H9 (cell line): ENCODE data around the gene FPR1. TPM values are rescaled to one million over a fixed set of nuclear protein-coding genes. Genes with fewer than 3 reads are reported as not detected.

Experiments
- DNase-seq: peaks from one replicate; pipeline ENCODE4 v3.0.0-alpha.2; 2017
- H2AFZ ChIP-seq: one replicate; pipeline ENCODE4 v1.6.1; 2013; ENCODE audit warnings: mild to moderate bottlenecking, low read length, control low read depth, moderate library complexity
- H2AK5ac ChIP-seq: 2 replicates; pipeline ENCODE4 v1.6.1; 2013; ENCODE audit warnings: low read length, control low read depth, mixed read lengths; ENCODE audit not compliant: insufficient read length
- H2BK120ac ChIP-seq: one replicate; pipeline ENCODE4 v1.6.1; 2013; ENCODE audit warnings: low read depth, mild to moderate bottlenecking, low read length, control low read depth, inconsistent platforms; ENCODE audit not compliant: poor library complexity, severe bottlenecking
- H2BK12ac ChIP-seq: 2 replicates; pipeline ENCODE4 v1.6.1; 2013; ENCODE audit warnings: low read length, control low read depth, mixed read lengths, low read depth; ENCODE audit not compliant: insufficient read length
- H2BK15ac ChIP-seq: 2 replicates; pipeline ENCODE4 v1.6.1; 2013; ENCODE audit warnings: low read depth, low read length, control low read depth
- H2BK20ac ChIP-seq: one replicate; pipeline ENCODE4 v1.6.1; 2013; ENCODE audit warnings: low read depth, mild to moderate bottlenecking, low read length, control low read depth, inconsistent platforms; ENCODE audit not compliant: poor library complexity, severe bottlenecking
- H2BK5ac ChIP-seq: 2 replicates; pipeline ENCODE4 v1.6.1; 2013; ENCODE audit warnings: low read length, control low read depth, mixed read lengths; ENCODE audit not compliant: insufficient read length
- H3K14ac ChIP-seq: 2 replicates; pipeline ENCODE4 v1.6.1; 2013; ENCODE audit warnings: low read length, control low read depth; ENCODE audit not compliant: insufficient read depth
- H3K18ac ChIP-seq: 2 replicates; pipeline ENCODE4 v1.6.1; 2013; ENCODE audit warnings: low read depth, mild to moderate bottlenecking, mixed read lengths, low read length, control low read depth; ENCODE audit not compliant: insufficient read length
- H3K23ac ChIP-seq: 2 replicates; pipeline ENCODE4 v1.6.1; 2013; ENCODE audit warnings: low read length, control low read depth, mixed read lengths, low read depth; ENCODE audit not compliant: insufficient read length
- H3K23me2 ChIP-seq: 2 replicates; pipeline ENCODE4 v1.6.1; 2013; ENCODE audit warnings: low read depth, mild to moderate bottlenecking, mixed read lengths, low read length, control low read depth; ENCODE audit not compliant: insufficient read length, poor library complexity, severe bottlenecking
- H3K27ac ChIP-seq: 2 replicates; pipeline ENCODE4 v1.5.1; 2013; ENCODE audit warnings: low read length, control low read depth, mixed read lengths, low read depth; ENCODE audit not compliant: insufficient read length
- H3K27me3 ChIP-seq: 2 replicates; pipeline ENCODE4 v1.6.1; 2013; ENCODE audit warnings: low read length, control low read depth, inconsistent platforms; ENCODE audit not compliant: insufficient read depth
- H3K4ac ChIP-seq: 2 replicates; pipeline ENCODE4 v1.6.1; 2013; ENCODE audit warnings: low read depth, mild to moderate bottlenecking, control low read depth, inconsistent platforms, low read length, moderate library complexity
- H3K4me1 ChIP-seq: 2 replicates; pipeline ENCODE4 v1.6.1; 2013; ENCODE audit warnings: low read length, control low read depth, inconsistent platforms; ENCODE audit not compliant: insufficient read depth
- H3K4me2 ChIP-seq: 2 replicates; pipeline ENCODE4 v1.6.1; 2013; ENCODE audit warnings: low read length, control low read depth, mixed read lengths; ENCODE audit not compliant: insufficient read length, insufficient read depth
- H3K56ac ChIP-seq: 2 replicates; pipeline ENCODE4 v1.6.1; 2013; ENCODE audit warnings: low read depth, mild to moderate bottlenecking, mixed read lengths, low read length, control low read depth; ENCODE audit not compliant: insufficient read length
- H3K79me1 ChIP-seq: 2 replicates; pipeline ENCODE4 v1.6.1; 2013; ENCODE audit warnings: low read depth, mild to moderate bottlenecking, moderate library complexity, low read length, control low read depth, inconsistent platforms; ENCODE audit not compliant: insufficient read depth, poor library complexity, severe bottlenecking
- H3K79me2 ChIP-seq: 2 replicates; pipeline ENCODE4 v1.6.1; 2013; ENCODE audit warnings: low read length, control low read depth, inconsistent platforms; ENCODE audit not compliant: insufficient read depth
- H3K9ac ChIP-seq: 2 replicates; pipeline ENCODE4 v1.6.1; 2013; ENCODE audit warnings: low read length, control low read depth, mixed read lengths; ENCODE audit not compliant: insufficient read length; ENCODE audit errors: extremely low read depth
- H3K9me3 ChIP-seq: one replicate; pipeline ENCODE4 v1.6.1; 2013; ENCODE audit warnings: low read depth, low read length, inconsistent platforms; ENCODE audit not compliant: control insufficient read depth
- H3T11ph ChIP-seq: one replicate; pipeline ENCODE4 v1.6.1; 2013; ENCODE audit warnings: mild to moderate bottlenecking, low read length, control low read depth, inconsistent platforms
- H4K20me1 ChIP-seq: one replicate; pipeline ENCODE4 v1.6.1; 2013; ENCODE audit not compliant: control insufficient read depth, insufficient read length, insufficient read depth
- H4K5ac ChIP-seq: 2 replicates; pipeline ENCODE4 v1.6.1; 2013; ENCODE audit warnings: low read depth, mild to moderate bottlenecking, mixed read lengths, low read length, control low read depth; ENCODE audit not compliant: insufficient read length
- H4K8ac ChIP-seq: replicated peaks from 2 replicates; pipeline ENCODE4 v1.6.1; 2013; ENCODE audit warnings: low read length, control low read depth, mixed read lengths, low read depth; ENCODE audit not compliant: insufficient read length
- H4K91ac ChIP-seq: 2 replicates; pipeline ENCODE4 v1.6.1; 2013; ENCODE audit warnings: low read depth, mild to moderate bottlenecking, moderate library complexity, mixed read lengths, low read length, control low read depth; ENCODE audit not compliant: insufficient read length
- H3K27ac Mint-ChIP-seq, 3 experiments: 2 replicates in 2 of 3; 3 replicates in 1 of 3; pipeline ENCODE4 v1.8.0; 2020 to 2021; ENCODE audit warnings: mixed read lengths in 3 of 3, mild to moderate bottlenecking in 1 of 3, moderate library complexity in 1 of 3
- H3K27me3 Mint-ChIP-seq: 2 replicates; pipeline ENCODE4 v1.8.0; 2021; ENCODE audit warnings: low read depth, mild to moderate bottlenecking, moderate library complexity, mixed read lengths
- H3K36me3 Mint-ChIP-seq, 3 experiments: 2 replicates in 2 of 3; 3 replicates in 1 of 3; pipeline ENCODE4 v1.8.0; 2020 to 2021; ENCODE audit warnings: low read depth in 3 of 3, mixed read lengths in 3 of 3; ENCODE audit not compliant: insufficient read depth in 1 of 3
- H3K4me1 Mint-ChIP-seq, 2 experiments: 2 replicates each; pipeline ENCODE4 v1.8.0; 2020; ENCODE audit warnings: mixed read lengths in 2 of 2
- H3K4me3 Mint-ChIP-seq, 2 experiments: 2 replicates in 1 of 2; 3 replicates in 1 of 2; pipeline ENCODE4 v1.8.0; 2020 to 2021; ENCODE audit warnings: mild to moderate bottlenecking in 2 of 2, mixed read lengths in 2 of 2, moderate library complexity in 1 of 2
- H3K9me3 Mint-ChIP-seq, 2 experiments: 2 replicates in 1 of 2; 3 replicates in 1 of 2; pipeline ENCODE4 v1.8.0; 2020; ENCODE audit warnings: mild to moderate bottlenecking in 2 of 2, mixed read lengths in 2 of 2, moderate library complexity in 1 of 2
- CTCF ChIP-seq: fragments of 200-600 bp; sonication (generic); conservative IDR thresholded peaks from 3 replicates; pipeline ENCODE4 v1.8.0; 2021; ENCODE audit warnings: antibody characterized with exemption, mild to moderate bottlenecking
- whole genome bisulfite sequencing: extraction: QIAGEN DNeasy Blood & Tissue Kit; methylation state at CpG from one replicate; pipeline ENCODE4 v1.1.7; 2013; ENCODE audit warnings: missing lambda C conversion rate, low lambda C conversion rate, mixed read lengths; ENCODE audit not compliant: insufficient read length; ENCODE audit errors: extremely low coverage; 5-methylcytosine and 5-hydroxymethylcytosine counted together
- total RNA-seq: library from RNA; stranded (reverse); gene quantifications from 2 replicates; pipeline ENCODE4 v1.2.1, GENCODE V29; 2021

The FPR1 gene
- total RNA-seq, 1 experiment from 2014 or later: not detected

DNA sequence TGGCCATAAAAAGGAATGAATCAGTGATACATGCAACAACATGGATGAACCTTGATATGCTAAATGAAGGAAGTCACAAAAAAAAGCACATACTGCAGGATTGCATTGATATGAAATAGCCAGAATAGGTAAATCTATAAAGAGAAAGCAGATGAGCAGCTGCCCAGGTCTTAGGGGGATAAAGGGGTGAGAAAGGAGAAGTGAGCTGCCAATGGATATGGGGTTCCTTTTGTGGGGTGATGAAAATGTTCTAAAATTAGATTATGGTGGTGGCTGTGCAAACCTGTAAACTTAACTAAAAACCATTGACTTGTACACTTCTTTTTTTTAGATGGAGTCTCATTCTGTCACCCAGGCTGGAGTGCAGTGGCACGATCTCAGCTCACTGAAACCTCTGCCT, 40.0 kb downstream of the FPR1 start:
- no peak overlapping the region for H4K91ac ChIP-seq
- no CpG with 5 or more reads among the region's 1 CpG for WGBS
- H3K56ac ChIP-seq: no peak overlapping the region
- no peak for DNase-seq
- H2BK20ac ChIP-seq: no peak overlapping the region
- no peak overlapping the region for H3K23ac ChIP-seq
- H2BK15ac ChIP-seq: no peak overlapping the region
- no peaks in the 10 kb centered on the region; the same call in 1 of the 2 replicates for H3K27me3 ChIP-seq
- peaks cover 0 to 10% (median 0%) of the 10 kb centered on the region in 3 experiments; a peak in 2 of 7 replicates for H3K36me3 Mint-ChIP-seq
- no peak overlapping the region for H2BK12ac ChIP-seq
- peaks cover 59% of the 10 kb centered on the region for H3K27me3 Mint-ChIP-seq
- TF ChIP-seq CTCF: no peak
- no peak overlapping the region for H4K5ac ChIP-seq
- no peak overlapping the region for H3K18ac ChIP-seq
- H3K9ac ChIP-seq: no peak overlapping the region
- no peak overlapping the region for H2AFZ ChIP-seq
- H3K4me2 ChIP-seq: no peak overlapping the region
- no peaks in the 10 kb centered on the region for H3K9me3 ChIP-seq
- no peaks in the 10 kb centered on the region for H3K79me1 ChIP-seq
- H3T11ph ChIP-seq: no peak overlapping the region
- H3K79me2 ChIP-seq: no peaks in the 10 kb centered on the region
- no peak overlapping the region for H3K4ac ChIP-seq
- no peak overlapping the region for H3K27ac ChIP-seq
- no peaks in the 10 kb centered on the region for H3K4me1 ChIP-seq
- no peak overlapping the region for H4K8ac ChIP-seq
- H2BK5ac ChIP-seq: no peak overlapping the region
- no peaks in the 10 kb centered on the region for H3K23me2 ChIP-seq
- peak overlapping the region in 1 of 2 experiments; percentile 10; a peak in 2 of 5 replicates for H3K4me3 Mint-ChIP-seq
- no peak overlapping the region for H2BK120ac ChIP-seq
- no peak overlapping the region for H3K27ac Mint-ChIP-seq
- H2AK5ac ChIP-seq: no peak overlapping the region
- H3K9me3 Mint-ChIP-seq: peaks cover 0 to 26% of the 10 kb centered on the region in 2 experiments; a peak in 3 of 5 replicates
- H3K14ac ChIP-seq: no peak overlapping the region
- H3K4me1 Mint-ChIP-seq: peaks cover 3 to 4% of the 10 kb centered on the region in 2 experiments; a peak in 3 of 4 replicates
- H4K20me1 ChIP-seq: no peaks in the 10 kb centered on the region
